ENCODE results near the gene STOML1. TPM values are rescaled to one million over a fixed set of nuclear protein-coding genes. Genes with fewer than 3 reads are reported as not detected.

The STOML1 gene
- total RNA-seq, 1 experiment from 2014 or later = 6.9 TPM

GRCh38 chr15:73945130-73945508 lies 47.0 kb downstream of the STOML1 start:
- intact Hi-C loops (cut with micrococcal nuclease; ENCODE audit: unreplicated experiment) = no loop called here
- CTCF ChIA-PET = no interaction called here
- no peaks in the 10 kb centered on the region for H3K36me3 ChIP-seq (ENCODE audit: control insufficient read depth, insufficient read depth, low read length)
- ATAC-seq (no peak), DNase-seq (ENCODE audit: low read depth, low spot score) (no peak)
- H3K4me3 ChIP-seq (ENCODE audit: low read depth in 2 of 2, low read length in 2 of 2) = no peak overlapping the region
- no peaks in the 10 kb centered on the region for H3K9me3 ChIP-seq (ENCODE audit: control insufficient read depth, insufficient read depth, low read depth, low read length)
- no peaks in the 10 kb centered on the region for H3K4me1 ChIP-seq (ENCODE audit: control insufficient read depth, insufficient read depth, low read length)
- in situ Hi-C loops (cut with HindIII; ENCODE audit: low pct_unique_long_range_greater_than_20kb, low sequenced_read_pairs) = no loop called here
- POLR2A ChIA-PET = no interaction called here
- H3K27me3 ChIP-seq (ENCODE audit: control insufficient read depth, insufficient read depth, low read length) = no peaks in the 10 kb centered on the region
- BruUV-seq (replicated peaks) = no TSS peak
- TF ChIP-seq POLR2AphosphoS5 (IDR thresholded peaks at IDR 0.05; ENCODE audit: low read depth, low read length) (no peak), REST (IDR thresholded peaks at IDR 0.05; ENCODE audit: insufficient read depth in 1 of 2, low read depth in 2 of 2, low read length in 1 of 2) (no peak), SIN3A (IDR thresholded peaks at IDR 0.05; ENCODE audit: borderline replicate concordance, insufficient read depth, low read depth, low read length) (no peak), TCF7L2 (IDR thresholded peaks at IDR 0.05; ENCODE audit: low read depth, low read length) (no peak), CTCF (IDR thresholded peaks at IDR 0.05) (no peak)
- no peak overlapping the region for H3K27ac ChIP-seq (ENCODE audit: low read length)

- Histone ChIP-seq H3K9me3 (ENCODE audit: control insufficient read depth, insufficient read depth, low read depth, low read length) (no peaks in the 10 kb centered on the region), H3K36me3 (ENCODE audit: control insufficient read depth, insufficient read depth, low read length) (no peaks in the 10 kb centered on the region), H3K4me1 (ENCODE audit: control insufficient read depth, insufficient read depth, low read length) (no peaks in the 10 kb centered on the region), H3K4me3 (ENCODE audit: low read depth in 2 of 2, low read length in 2 of 2) (no peak overlapping the region), H3K27me3 (ENCODE audit: control insufficient read depth, insufficient read depth, low read length) (no peaks in the 10 kb centered on the region), H3K27ac (ENCODE audit: low read length) (no peak overlapping the region)
- intact Hi-C loops (cut with micrococcal nuclease; ENCODE audit: unreplicated experiment) (no loop called here), in situ Hi-C loops (cut with HindIII; ENCODE audit: low pct_unique_long_range_greater_than_20kb, low sequenced_read_pairs) (no loop called here)
- no peak for DNase-seq (ENCODE audit: low read depth, low spot score)
- ATAC-seq = no peak
- TF ChIP-seq REST (IDR thresholded peaks at IDR 0.05; ENCODE audit: insufficient read depth in 1 of 2, low read depth in 2 of 2, low read length in 1 of 2) (no peak), SIN3A (IDR thresholded peaks at IDR 0.05; ENCODE audit: borderline replicate concordance, insufficient read depth, low read depth, low read length) (no peak), POLR2AphosphoS5 (IDR thresholded peaks at IDR 0.05; ENCODE audit: low read depth, low read length) (no peak), CTCF (IDR thresholded peaks at IDR 0.05) (no peak), TCF7L2 (IDR thresholded peaks at IDR 0.05; ENCODE audit: low read depth, low read length) (no peak)
- ChIA-PET CTCF (interaction anchor here (0.6 kb wide), 1 partner anchor 62 kb away, joined by 13 read pairs; no protein-coding TSS in a partner anchor), POLR2A (no interaction called here)
- BruUV-seq (replicated peaks) = no TSS peak
Observed at GRCh38 chr15:73944161-73945129, 47.6 kb downstream of the STOML1 start.

Data from Panc1 (cell line).